ENCODE measurements around the gene ACTL7A.

Gene ACTL7A

DNA sequence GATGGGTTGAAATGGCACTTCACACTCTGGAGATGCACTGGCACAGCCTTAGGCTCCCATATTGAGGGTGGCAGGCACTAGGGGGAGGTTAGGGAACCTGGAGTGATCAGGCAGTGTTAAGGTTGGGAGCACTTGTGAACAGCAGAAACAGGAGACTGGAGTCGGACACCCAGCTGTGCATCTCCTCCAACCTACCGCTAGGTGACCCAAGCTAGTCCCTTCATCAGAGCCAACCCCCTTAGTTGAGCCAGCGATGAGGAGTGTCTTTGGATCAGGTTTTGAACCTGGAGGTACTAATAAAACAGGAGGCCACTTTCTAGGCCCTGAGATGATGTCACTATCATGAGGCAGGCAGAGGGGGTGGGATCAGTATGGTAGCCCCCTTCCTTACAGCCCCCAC lies 8.0 kb upstream of the ACTL7A start:
- H3K27me3 ChIP-seq (ENCODE audit: control insufficient read depth, insufficient read depth, low read length), result no peaks in the 10 kb centered on the region

GRCh38 chr9:108854641-108855528 lies 7.2 kb upstream of the ACTL7A start:
- no peaks in the 10 kb centered on the region for H3K4me1 ChIP-seq (ENCODE audit: control insufficient read depth, insufficient read depth, low read length)
- no peak overlapping the region for H3K4me3 ChIP-seq (ENCODE audit: low read length)
- no peak overlapping the region for H3K9ac ChIP-seq (ENCODE audit: low read length)
- H3K9me3 ChIP-seq (ENCODE audit: control insufficient read depth, low read length), result no peaks in the 10 kb centered on the region
- H3K36me3 ChIP-seq (ENCODE audit: control insufficient read depth, insufficient read depth, low read length), result no peaks in the 10 kb centered on the region
- no peaks in the 10 kb centered on the region for H3K27me3 ChIP-seq (ENCODE audit: control insufficient read depth, insufficient read depth, low read length)

More for the DNA sequence above, 8.0 kb upstream of the ACTL7A start:
- no peak overlapping the region for H3K9ac ChIP-seq (ENCODE audit: low read length)
- no peak overlapping the region for H3K4me3 ChIP-seq (ENCODE audit: low read length)
- no peaks in the 10 kb centered on the region for H3K36me3 ChIP-seq (ENCODE audit: control insufficient read depth, insufficient read depth, low read length)
- no peaks in the 10 kb centered on the region for H3K9me3 ChIP-seq (ENCODE audit: control insufficient read depth, low read length)
- no peaks in the 10 kb centered on the region for H3K4me1 ChIP-seq (ENCODE audit: control insufficient read depth, insufficient read depth, low read length)

- Histone ChIP-seq H3K4me1 (ENCODE audit: control insufficient read depth, insufficient read depth, low read length) (no peaks in the 10 kb centered on the region), H3K9me3 (ENCODE audit: control insufficient read depth, low read length) (no peaks in the 10 kb centered on the region), H3K9ac (ENCODE audit: low read length) (no peak overlapping the region), H3K36me3 (ENCODE audit: control insufficient read depth, insufficient read depth, low read length) (no peaks in the 10 kb centered on the region), H3K27me3 (ENCODE audit: control insufficient read depth, insufficient read depth, low read length) (no peaks in the 10 kb centered on the region), H3K4me3 (ENCODE audit: low read length) (no peak overlapping the region)
Observed at GRCh38 chr9:108855529-108855886, 6.6 kb upstream of the ACTL7A start.

DNA sequence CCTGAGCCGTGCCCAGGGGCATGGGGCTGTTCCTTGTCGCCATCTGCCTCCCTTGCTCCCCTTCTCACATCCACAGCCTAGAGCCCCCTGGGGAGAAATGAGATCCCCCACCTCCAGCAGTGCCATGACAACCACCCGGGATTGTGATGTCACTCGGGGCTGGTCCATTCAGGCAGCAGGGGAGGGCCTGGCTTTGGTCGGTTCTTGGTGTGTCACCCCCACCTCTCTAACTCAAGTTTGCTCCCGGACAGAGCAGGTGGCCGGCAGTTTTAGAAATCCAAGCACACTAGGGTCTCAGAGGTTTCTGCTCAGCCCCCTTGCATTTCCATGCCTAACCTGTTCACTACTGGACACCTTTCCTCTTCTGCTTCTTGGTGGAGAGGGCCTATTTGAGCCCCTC lies 6.2 kb upstream of the ACTL7A start, which contains the start of gene ACTL7B:
Gene ACTL7B, minus strand, starts transcription at position 99 of the 400 bp plus-strand sequence. Its CDS starts 56 bp downstream, at position 43.
- no peaks in the 10 kb centered on the region for H3K9me3 ChIP-seq (ENCODE audit: control insufficient read depth, low read length)
- H3K4me1 ChIP-seq (ENCODE audit: control insufficient read depth, insufficient read depth, low read length), result no peaks in the 10 kb centered on the region
- H3K27me3 ChIP-seq (ENCODE audit: control insufficient read depth, insufficient read depth, low read length), result no peaks in the 10 kb centered on the region
- no peak within 1 kb of the TSS for H3K9ac ChIP-seq (ENCODE audit: low read length)
- no peak within 1 kb of the TSS for H3K4me3 ChIP-seq (ENCODE audit: low read length)
- no peaks in the 10 kb centered on the region for H3K36me3 ChIP-seq (ENCODE audit: control insufficient read depth, insufficient read depth, low read length)

DNA sequence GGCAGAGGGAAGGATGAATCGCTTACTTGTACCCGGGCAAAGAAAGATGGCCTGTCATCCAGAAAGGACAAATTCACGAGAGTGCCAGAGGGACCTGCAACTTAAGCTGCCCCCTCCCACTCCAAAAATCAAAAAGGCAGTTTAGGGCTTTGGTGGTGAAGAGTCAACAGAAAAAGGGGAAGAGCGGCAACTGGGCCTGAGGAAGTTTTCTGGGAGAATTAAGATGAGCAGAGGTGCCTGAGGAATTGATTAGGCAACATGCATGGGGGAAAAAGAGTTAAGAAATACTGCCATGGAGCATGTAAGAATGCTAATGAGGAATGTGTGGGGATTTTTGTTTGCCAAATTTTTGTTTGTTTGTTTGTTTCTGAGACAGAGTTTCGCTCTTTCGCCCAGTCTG lies 4.5 kb upstream of the ACTL7A start:
- H3K4me1 ChIP-seq (ENCODE audit: control insufficient read depth, insufficient read depth, low read length), result no peaks in the 10 kb centered on the region
- H3K9ac ChIP-seq (ENCODE audit: low read length), result no peak overlapping the region
- no peak overlapping the region for H3K4me3 ChIP-seq (ENCODE audit: low read length)
- no peaks in the 10 kb centered on the region for H3K36me3 ChIP-seq (ENCODE audit: control insufficient read depth, insufficient read depth, low read length)
- no peaks in the 10 kb centered on the region for H3K9me3 ChIP-seq (ENCODE audit: control insufficient read depth, low read length)
- no peaks in the 10 kb centered on the region for H3K27me3 ChIP-seq (ENCODE audit: control insufficient read depth, insufficient read depth, low read length)

- Histone ChIP-seq H3K4me1 (ENCODE audit: control insufficient read depth, insufficient read depth, low read length) (no peaks in the 10 kb centered on the region), H3K4me3 (ENCODE audit: low read length) (no peak overlapping the region), H3K9me3 (ENCODE audit: control insufficient read depth, low read length) (no peaks in the 10 kb centered on the region), H3K36me3 (ENCODE audit: control insufficient read depth, insufficient read depth, low read length) (no peaks in the 10 kb centered on the region), H3K9ac (ENCODE audit: low read length) (no peak overlapping the region), H3K27me3 (ENCODE audit: control insufficient read depth, insufficient read depth, low read length) (no peaks in the 10 kb centered on the region)
Observed at GRCh38 chr9:108859459-108860114, 2.5 kb upstream of the ACTL7A start.

DNA sequence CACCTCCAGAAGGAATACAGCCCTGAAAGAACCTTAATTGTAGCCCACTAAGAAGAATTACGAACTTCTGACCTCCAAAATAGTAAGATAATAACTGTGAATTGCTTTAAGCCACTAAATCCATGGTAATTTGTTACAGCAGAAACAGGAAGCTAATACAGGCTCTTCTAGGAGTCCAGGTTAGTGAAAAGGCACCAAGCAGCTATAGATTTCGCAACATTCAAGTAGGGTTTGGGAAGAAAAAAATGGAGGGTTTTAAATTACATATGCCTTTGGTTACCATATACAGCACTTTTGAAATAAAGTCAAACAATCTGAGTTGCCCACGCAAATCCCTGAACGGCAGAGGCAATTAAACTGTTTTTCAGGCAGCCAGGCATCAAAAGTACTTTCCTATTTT lies 1.7 kb upstream of the ACTL7A start:
- Histone ChIP-seq H3K9ac (ENCODE audit: low read length) (no peak overlapping the region), H3K36me3 (ENCODE audit: control insufficient read depth, insufficient read depth, low read length) (no peaks in the 10 kb centered on the region), H3K4me1 (ENCODE audit: control insufficient read depth, insufficient read depth, low read length) (no peaks in the 10 kb centered on the region), H3K4me3 (ENCODE audit: low read length) (no peak overlapping the region), H3K9me3 (ENCODE audit: control insufficient read depth, low read length) (no peaks in the 10 kb centered on the region), H3K27me3 (ENCODE audit: control insufficient read depth, insufficient read depth, low read length) (no peaks in the 10 kb centered on the region)

GRCh38 chr9:108860764-108861163 lies 1.3 kb upstream of the ACTL7A start:
- no peaks in the 10 kb centered on the region for H3K27me3 ChIP-seq (ENCODE audit: control insufficient read depth, insufficient read depth, low read length)
- H3K4me1 ChIP-seq (ENCODE audit: control insufficient read depth, insufficient read depth, low read length), result no peaks in the 10 kb centered on the region
- H3K4me3 ChIP-seq (ENCODE audit: low read length), result no peak overlapping the region
- H3K9ac ChIP-seq (ENCODE audit: low read length), result no peak overlapping the region
- H3K9me3 ChIP-seq (ENCODE audit: control insufficient read depth, low read length), result no peaks in the 10 kb centered on the region
- no peaks in the 10 kb centered on the region for H3K36me3 ChIP-seq (ENCODE audit: control insufficient read depth, insufficient read depth, low read length)

GRCh38 chr9:108861464-108861863 lies 602 bp upstream of the ACTL7A start:
- no peaks in the 10 kb centered on the region for H3K4me1 ChIP-seq (ENCODE audit: control insufficient read depth, insufficient read depth, low read length)
- H3K9me3 ChIP-seq (ENCODE audit: control insufficient read depth, low read length), result no peaks in the 10 kb centered on the region
- no peak overlapping the region for H3K4me3 ChIP-seq (ENCODE audit: low read length)
- H3K9ac ChIP-seq (ENCODE audit: low read length), result no peak overlapping the region
- no peaks in the 10 kb centered on the region for H3K36me3 ChIP-seq (ENCODE audit: control insufficient read depth, insufficient read depth, low read length)
- H3K27me3 ChIP-seq (ENCODE audit: control insufficient read depth, insufficient read depth, low read length), result no peaks in the 10 kb centered on the region

GRCh38 chr9:108863891-108864290 lies 1.8 kb downstream of the ACTL7A start:
- no peak overlapping the region for H3K4me3 ChIP-seq (ENCODE audit: low read length)
- H3K4me1 ChIP-seq (ENCODE audit: control insufficient read depth, insufficient read depth, low read length), result no peaks in the 10 kb centered on the region
- no peaks in the 10 kb centered on the region for H3K36me3 ChIP-seq (ENCODE audit: control insufficient read depth, insufficient read depth, low read length)
- no peaks in the 10 kb centered on the region for H3K9me3 ChIP-seq (ENCODE audit: control insufficient read depth, low read length)
- H3K27me3 ChIP-seq (ENCODE audit: control insufficient read depth, insufficient read depth, low read length), result no peaks in the 10 kb centered on the region
- H3K9ac ChIP-seq (ENCODE audit: low read length), result no peak overlapping the region

DNA sequence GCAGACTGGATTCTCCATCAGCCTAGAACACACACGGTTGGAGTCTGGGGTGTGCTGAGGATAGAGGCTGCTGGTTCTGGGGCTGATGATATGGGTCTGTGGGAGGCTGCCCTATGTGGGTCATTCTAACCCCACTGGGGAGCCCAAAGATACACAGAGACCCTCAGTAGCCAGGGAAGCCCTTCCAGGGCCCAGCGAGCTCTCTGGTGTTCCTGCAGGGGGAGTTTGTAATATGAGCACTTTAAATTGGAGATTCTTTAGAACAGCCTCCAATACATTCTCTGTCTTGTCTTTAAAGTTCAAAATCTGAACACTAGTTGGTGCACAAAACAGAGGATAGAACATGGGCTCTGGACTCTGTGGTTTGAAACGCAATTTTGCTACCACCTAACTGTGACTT lies 2.4 kb downstream of the ACTL7A start:
- H3K9ac ChIP-seq (ENCODE audit: low read length), result no peak overlapping the region
- H3K27me3 ChIP-seq (ENCODE audit: control insufficient read depth, insufficient read depth, low read length), result no peaks in the 10 kb centered on the region
- H3K4me3 ChIP-seq (ENCODE audit: low read length), result no peak overlapping the region
- no peaks in the 10 kb centered on the region for H3K9me3 ChIP-seq (ENCODE audit: control insufficient read depth, low read length)
- no peaks in the 10 kb centered on the region for H3K4me1 ChIP-seq (ENCODE audit: control insufficient read depth, insufficient read depth, low read length)
- no peaks in the 10 kb centered on the region for H3K36me3 ChIP-seq (ENCODE audit: control insufficient read depth, insufficient read depth, low read length)

GRCh38 chr9:108865037-108865436 lies 3.0 kb downstream of the ACTL7A start:
- H3K9ac ChIP-seq (ENCODE audit: low read length), result no peak overlapping the region
- no peaks in the 10 kb centered on the region for H3K4me1 ChIP-seq (ENCODE audit: control insufficient read depth, insufficient read depth, low read length)
- H3K4me3 ChIP-seq (ENCODE audit: low read length), result no peak overlapping the region
- no peaks in the 10 kb centered on the region for H3K27me3 ChIP-seq (ENCODE audit: control insufficient read depth, insufficient read depth, low read length)
- no peaks in the 10 kb centered on the region for H3K9me3 ChIP-seq (ENCODE audit: control insufficient read depth, low read length)
- no peaks in the 10 kb centered on the region for H3K36me3 ChIP-seq (ENCODE audit: control insufficient read depth, insufficient read depth, low read length)

Data from mucosa of stomach (tissue), 1 donor.